K562 (cell line): ENCODE data around the gene RGS4. TPM values are rescaled to one million over a fixed set of nuclear protein-coding genes. Genes with fewer than 3 reads are reported as not detected.

Experiments
- ATAC-seq: fragments of 200-7000 bp; cut with Tn5 transposase; 3 replicates; pipeline ENCODE4 v1.9.1; 2020; ENCODE audit warnings: moderate library complexity
- BruUV-seq: library from RNA; stranded (reverse); fragments of 400-500 nt; replicated peaks from 2 replicates; lab custom pipeline; 2021; lab: Mats Ljungman, UMichigan
- CTCF ChIA-PET: fragments of 300-600 bp; formaldehyde crosslinking; extraction: SDS; loops from one replicate; lab custom pipeline; 2021; ENCODE audit warnings: low intra/inter-chr PET ratio; lab: Yijun Ruan, JAX
- POLR2A ChIA-PET: fragments of 300-600, 350-650 bp; sonication (Branson Sonifier 250); formaldehyde crosslinking; extraction: SDS; loops from one replicate; lab custom pipeline; 2021; ENCODE audit warnings: antibody characterized with exemption, inconsistent platforms; lab: Yijun Ruan, JAX
- DNase-seq, 4 experiments: peaks; one replicate each; pipeline versions ENCODE4 v3.0.0 to v3.0.0-alpha.2; 2011 to 2018; ENCODE audit warnings: low spot score in 3 of 4, mixed read lengths in 3 of 4; ENCODE audit errors: extremely low read depth in 1 of 4
- FAIRE-seq: peaks from 2 replicates; lab custom pipeline; 2011; peaks lifted over from hg19 to GRCh38; lab: Jason Lieb, UNC
- H2AFZ ChIP-seq: 2 replicates; pipeline ENCODE4 v1.6.0; 2011; ENCODE audit warnings: low read depth, low read length, control low read depth, inconsistent platforms
- H3K27ac ChIP-seq: fragments of 200-600 bp; 3 replicates; pipeline ENCODE4 v1.8.0; 2011; ENCODE audit warnings: low read depth, mild to moderate bottlenecking, control low read depth, inconsistent platforms, low read length, moderate library complexity, mixed read lengths; ENCODE audit errors: extremely low read depth
- H3K27me3 ChIP-seq, 2 experiments: fragments of 300-600 bp in 1 of 2; 2 replicates in 1 of 2; 3 replicates in 1 of 2; pipeline versions ENCODE4 v1.6.0 to v1.8.0; 2011; ENCODE audit warnings: inconsistent platforms in 2 of 2, low read length in 2 of 2, mild to moderate bottlenecking in 1 of 2, mixed read lengths in 1 of 2, moderate library complexity in 1 of 2; ENCODE audit not compliant: control insufficient read depth in 2 of 2, insufficient read depth in 2 of 2
- H3K36me3 ChIP-seq: fragments of 300-600 bp; 3 replicates; pipeline ENCODE4 v1.8.0; 2011; ENCODE audit warnings: mild to moderate bottlenecking, low read length, inconsistent platforms; ENCODE audit not compliant: control insufficient read depth, insufficient read depth
- H3K4me1 ChIP-seq, 2 experiments: fragments of 200-600 bp in 1 of 2; replicated peaks in 1 of 2; 2 replicates in 1 of 2; 3 replicates in 1 of 2; pipeline versions ENCODE4 v1.5.1 to v1.8.0; 2011; ENCODE audit warnings: inconsistent platforms in 2 of 2, low read length in 2 of 2, mild to moderate bottlenecking in 1 of 2, mixed read lengths in 1 of 2, moderate library complexity in 1 of 2; ENCODE audit not compliant: control insufficient read depth in 2 of 2, insufficient read depth in 2 of 2
- H3K4me2 ChIP-seq: 2 replicates; pipeline ENCODE4 v1.6.1; 2011; ENCODE audit warnings: low read length, control low read depth, inconsistent platforms, mixed read lengths; ENCODE audit not compliant: insufficient read depth
- H3K4me3 ChIP-seq: fragments of 200-600 bp; sonication (generic), shearing (Covaris generic); 2 replicates; pipeline ENCODE4 v1.5.1; 2016; ENCODE audit warnings: control low read depth, inconsistent platforms
- H3K79me2 ChIP-seq: fragments of 200-600 bp; 3 replicates; pipeline ENCODE4 v1.8.0; 2011; ENCODE audit warnings: low read length, inconsistent platforms; ENCODE audit not compliant: control insufficient read depth, insufficient read depth
- H3K9ac ChIP-seq, 2 experiments: 2 replicates each; pipeline versions ENCODE4 v1.6.0 to v1.6.1; 2011; ENCODE audit warnings: low read depth in 2 of 2, low read length in 2 of 2, control low read depth in 1 of 2, inconsistent platforms in 1 of 2, mild to moderate bottlenecking in 1 of 2, mixed read lengths in 1 of 2; ENCODE audit not compliant: insufficient read depth in 1 of 2
- H3K9me1 ChIP-seq: one replicate; pipeline ENCODE4 v1.6.0; 2011; ENCODE audit warnings: inconsistent platforms, mild to moderate bottlenecking, low read length, moderate library complexity; ENCODE audit not compliant: control insufficient read depth, insufficient read depth
- H3K9me3 ChIP-seq: replicated peaks from 2 replicates; pipeline ENCODE4 v1.5.1; 2011; ENCODE audit warnings: low read depth, low read length, inconsistent platforms; ENCODE audit not compliant: control insufficient read depth, insufficient read depth
- H4K20me1 ChIP-seq: replicated peaks from 2 replicates; pipeline ENCODE4 v1.6.1; 2011; ENCODE audit warnings: low read length, inconsistent platforms, mixed read lengths; ENCODE audit not compliant: control insufficient read depth, insufficient read depth
- MYC ChIP-seq, 2 experiments: fragments of 250-450 bp in 1 of 2; sonication (Bioruptor Pico) in 1 of 2; IDR thresholded peaks; 2 replicates each; pipeline versions ENCODE4 v1.5.1 to v1.6.1; 2012 to 2021; ENCODE audit warnings: low read depth in 2 of 2, borderline replicate concordance in 1 of 2, improper control_type of control experiment in 1 of 2, low read length in 1 of 2, mild to moderate bottlenecking in 1 of 2, moderate library complexity in 1 of 2
- NCOA1 ChIP-seq: fragments of 450-650 bp; IDR thresholded peaks from 2 replicates; pipeline ENCODE4 v1.6.1; 2016; ENCODE audit warnings: low read depth
- SMARCE1 ChIP-seq: fragments of 450-650 bp; IDR thresholded peaks from 2 replicates; pipeline ENCODE4 v1.7.1; 2016; ENCODE audit warnings: mild to moderate bottlenecking
- ZNF165 ChIP-seq: fragments of 250-450 bp; sonication (Bioruptor Pico); IDR thresholded peaks from 2 replicates; pipeline ENCODE4 v1.4.0; 2020; ENCODE audit warnings: borderline replicate concordance
- ZNF316 ChIP-seq: fragments of 450-650 bp; IDR thresholded peaks from 2 replicates; pipeline ENCODE4 v1.6.1; 2016
- WGBS: fragments of 100-300 bp; shearing (Covaris generic); methylation state at CpG from one replicate; pipeline ENCODE4 v1.1.6; 2016; ENCODE audit warnings: low coverage, mixed read lengths; ENCODE audit not compliant: insufficient coverage; ENCODE audit errors: missing lambda C conversion rate; 5-methylcytosine and 5-hydroxymethylcytosine counted together
- in situ Hi-C: fragments of 300-500 bp; cut with MboI; formaldehyde crosslinking; loops from 4 replicates; pipeline ENCODE4 v1.15.0; 2018; ENCODE audit warnings: inconsistent platforms, mixed read lengths
- intact Hi-C: fragments of 100-400 bp; cut with micrococcal nuclease; formaldehyde crosslinking; loops from 2 replicates; pipeline ENCODE4 v1.14.2; 2022
- polyA plus RNA-seq, 8 experiments: library from polyadenylated mRNA; depleted of rRNA in 4 of 8; stranded (reverse) in 5 of 8; unstranded in 3 of 8; fragments of >200 nt; fragmentation: Nextera tagmentation in 2 of 8; fragmentation: Illumina TruSeq in 1 of 8; extraction: Ambion mirVana in 2 of 8; extraction: Trizol in 1 of 8; gene quantifications; 2 replicates each; pipeline versions ENCODE4 v1.2.1 to v1.2.3, GENCODE V29; 2011 to 2014; ENCODE audit warnings: inconsistent platforms in 1 of 8, missing spikeins in 1 of 8
- total RNA-seq, 7 experiments: library from RNA; depleted of rRNA in 6 of 7; stranded (reverse); fragments of >200 nt in 6 of 7; fragmentation: Illumina TruSeq in 2 of 7; extraction: Trizol in 2 of 7; gene quantifications; 2 replicates each; pipeline versions ENCODE4 v1.2.1 to v1.2.3, GENCODE V29; 2011 to 2021; ENCODE audit warnings: low replicate concordance in 1 of 7
- TF ChIP-seq, protein P1 (sequence below): fragments of 450-650 bp; formaldehyde crosslinking; IDR thresholded peaks from 2 replicates; pipeline ENCODE4 v1.4.0; 2020; ENCODE audit warnings: mild to moderate bottlenecking, moderate library complexity

RGS4 gene
- total and polyA plus RNA-seq, 9 of the 15 experiments (the other 6 are each of a cell fraction or from before 2014, with no cell fraction given), result not detected

DNA sequence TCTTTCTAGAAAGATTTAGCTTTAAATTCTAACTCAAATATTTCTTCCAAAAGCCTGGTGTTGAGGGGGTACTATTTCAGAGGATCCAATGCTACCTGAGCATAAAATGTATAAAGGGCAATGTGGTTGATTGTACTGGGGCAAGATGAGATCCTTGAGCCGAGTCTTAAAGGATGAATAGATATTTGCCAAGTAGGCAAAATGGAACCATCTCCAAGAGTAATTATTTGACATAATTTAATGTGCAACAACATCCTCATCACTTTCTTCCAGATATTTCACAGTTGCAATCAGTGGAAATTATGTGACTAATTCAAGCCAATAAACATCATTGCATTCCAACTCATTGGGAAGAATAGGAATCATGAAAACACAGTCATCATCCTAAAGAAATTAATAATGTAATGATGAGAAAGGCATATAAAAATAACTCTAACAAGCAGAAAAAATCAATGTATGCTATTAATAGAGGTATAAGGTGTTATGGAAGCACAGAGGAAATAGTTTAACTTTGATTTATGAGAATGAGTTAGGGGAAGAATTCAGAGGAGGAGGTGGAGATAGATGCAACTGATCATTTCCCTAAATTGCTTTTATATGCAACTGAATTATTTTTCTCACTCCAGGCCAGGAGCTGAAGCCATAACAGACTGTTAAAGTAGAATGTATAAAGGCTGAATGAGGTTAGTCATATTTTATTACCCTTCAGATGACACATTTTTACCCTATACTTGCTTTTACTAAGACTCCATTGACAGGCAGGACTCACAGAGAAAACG lies 30.0 kb upstream of the RGS4 start:
- ATAC-seq (no peak), DNase-seq (no peak), FAIRE-seq (no peak)
- CTCF ChIA-PET, result no interaction called here
- intact Hi-C loops (no loop called here), in situ Hi-C loops (no loop called here)
- no peaks in the 10 kb centered on the region for H3K27me3 ChIP-seq
- H3K4me2 ChIP-seq, result no peak overlapping the region
- no peaks in the 10 kb centered on the region for H3K36me3 ChIP-seq
- no peaks in the 10 kb centered on the region for H3K9me1 ChIP-seq
- H2AFZ ChIP-seq, result no peak overlapping the region
- H3K79me2 ChIP-seq, result no peaks in the 10 kb centered on the region
- H3K9me3 ChIP-seq, result no peaks in the 10 kb centered on the region
- 0% methylated on average over 2 of the region's 2 CpGs for WGBS
- no peaks in the 10 kb centered on the region for H3K4me1 ChIP-seq
- no peaks in the 10 kb centered on the region for H4K20me1 ChIP-seq
- no peak overlapping the region for H3K4me3 ChIP-seq
- no peak overlapping the region for H3K9ac ChIP-seq
- no peak overlapping the region for H3K27ac ChIP-seq
- POLR2A ChIA-PET, result no interaction called here
- TF ChIP-seq MYC (IDR thresholded peaks at IDR 0.05; ENCODE audit: low read depth, low read length), result no peak
- TF ChIP-seq MYC (CRISPR knock-in tag; IDR thresholded peaks at IDR 0.05; ENCODE audit: borderline replicate concordance, low read depth), result no peak
- peak; percentile 8; the same call in 1 of the 2 replicates for TF ChIP-seq ZNF316
- no TSS peak for BruUV-seq

DNA sequence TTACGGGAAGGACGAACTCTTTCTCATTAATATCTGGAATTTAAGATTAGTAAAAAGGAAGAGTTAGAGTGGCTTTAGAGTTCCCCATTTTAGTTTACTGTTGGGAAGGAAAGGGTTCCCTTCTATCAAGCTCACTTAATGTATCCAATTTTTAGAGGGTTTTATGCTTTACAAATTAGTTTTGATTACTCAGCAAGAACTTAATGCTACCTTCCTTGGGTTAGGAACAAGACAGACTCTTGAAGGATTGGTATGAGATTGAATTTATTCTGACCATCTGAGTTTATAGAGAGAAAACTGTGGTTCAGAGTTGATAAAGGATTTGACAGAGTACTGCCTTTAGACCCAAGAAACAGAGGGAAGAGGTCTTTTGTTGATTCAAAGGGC lies 29.5 kb upstream of the RGS4 start:
- ChIA-PET CTCF (no interaction called here), POLR2A (no interaction called here)
- no peak overlapping the region for H3K4me2 ChIP-seq
- intact Hi-C loops (no loop called here), in situ Hi-C loops (no loop called here)
- no peaks in the 10 kb centered on the region for H4K20me1 ChIP-seq
- no peak overlapping the region for H2AFZ ChIP-seq
- FAIRE-seq (no peak), DNase-seq (no peak), ATAC-seq (no peak)
- H3K9ac ChIP-seq, result no peak overlapping the region
- H3K27ac ChIP-seq, result no peak overlapping the region
- no peaks in the 10 kb centered on the region for H3K36me3 ChIP-seq
- 0% methylated on average over 2 of the region's 2 CpGs for WGBS
- no peak overlapping the region for H3K4me3 ChIP-seq
- no peaks in the 10 kb centered on the region for H3K4me1 ChIP-seq
- H3K27me3 ChIP-seq, result no peaks in the 10 kb centered on the region
- no peaks in the 10 kb centered on the region for H3K9me1 ChIP-seq
- no peaks in the 10 kb centered on the region for H3K9me3 ChIP-seq
- H3K79me2 ChIP-seq, result no peaks in the 10 kb centered on the region
- no TSS peak for BruUV-seq
- TF ChIP-seq, protein P1, sequence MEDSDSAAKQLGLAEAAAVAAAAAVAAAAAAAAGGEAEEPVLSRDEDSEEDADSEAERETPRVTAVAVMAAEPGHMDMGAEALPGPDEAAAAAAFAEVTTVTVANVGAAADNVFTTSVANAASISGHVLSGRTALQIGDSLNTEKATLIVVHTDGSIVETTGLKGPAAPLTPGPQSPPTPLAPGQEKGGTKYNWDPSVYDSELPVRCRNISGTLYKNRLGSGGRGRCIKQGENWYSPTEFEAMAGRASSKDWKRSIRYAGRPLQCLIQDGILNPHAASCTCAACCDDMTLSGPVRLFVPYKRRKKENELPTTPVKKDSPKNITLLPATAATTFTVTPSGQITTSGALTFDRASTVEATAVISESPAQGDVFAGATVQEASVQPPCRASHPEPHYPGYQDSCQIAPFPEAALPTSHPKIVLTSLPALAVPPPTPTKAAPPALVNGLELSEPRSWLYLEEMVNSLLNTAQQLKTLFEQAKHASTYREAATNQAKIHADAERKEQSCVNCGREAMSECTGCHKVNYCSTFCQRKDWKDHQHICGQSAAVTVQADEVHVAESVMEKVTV, result no peak
- TF ChIP-seq NCOA1 (no peak), SMARCE1 (no peak), ZNF165 (no peak)
